Lung (tissue), 12 donors: ENCODE measurements around the gene RNF112. TPM values are rescaled to one million over a fixed set of nuclear protein-coding genes. Genes with fewer than 3 reads are reported as not detected.

Source experiments
- ATAC-seq: fragments of 200-7000 bp; cut with Tn5 transposase; one replicate; pipeline ENCODE4 v1.9.1; 2020; ENCODE audit warnings: moderate number of reproducible peaks; ENCODE audit not compliant: insufficient read depth, low FRiP score
- DNase-seq, 3 donors: peaks; one replicate each; pipeline ENCODE4 v3.0.0-alpha.2; 2013 to 2017
- H3K27ac ChIP-seq, 2 donors: one replicate each; pipeline ENCODE4 v1.5.1; 2013; ENCODE audit warnings: mild to moderate bottlenecking in 2 of 2, moderate library complexity in 2 of 2, control low read depth in 1 of 2, inconsistent platforms in 1 of 2, low read depth in 1 of 2, low read length in 1 of 2
- H3K27me3 ChIP-seq, 3 donors: one replicate each; pipeline ENCODE4 v1.5.1; 2013; ENCODE audit warnings: low read length in 2 of 3; ENCODE audit not compliant: control insufficient read depth in 3 of 3, insufficient read depth in 3 of 3
- H3K36me3 ChIP-seq, 4 donors: one replicate each; pipeline ENCODE4 v1.5.1; 2013; ENCODE audit warnings: low read length in 4 of 4, mild to moderate bottlenecking in 1 of 4, moderate library complexity in 1 of 4; ENCODE audit not compliant: control insufficient read depth in 4 of 4, insufficient read depth in 4 of 4
- H3K4me1 ChIP-seq, 5 donors: one replicate each; pipeline ENCODE4 v1.5.1; 2013; ENCODE audit warnings: low read length in 5 of 5, mild to moderate bottlenecking in 2 of 5, moderate library complexity in 1 of 5; ENCODE audit not compliant: control insufficient read depth in 5 of 5, insufficient read depth in 5 of 5
- H3K4me3 ChIP-seq: one replicate; pipeline ENCODE4 v1.5.1; 2013; ENCODE audit warnings: mild to moderate bottlenecking, control low read depth, moderate library complexity
- H3K9ac ChIP-seq, 2 donors: one replicate each; pipeline ENCODE4 v1.5.1; 2013; ENCODE audit warnings: low read length in 2 of 2, control low read depth in 1 of 2; ENCODE audit not compliant: insufficient read depth in 1 of 2
- H3K9me3 ChIP-seq, 4 donors: one replicate each; pipeline ENCODE4 v1.5.1; 2013; ENCODE audit warnings: low read length in 3 of 4, mild to moderate bottlenecking in 1 of 4, moderate library complexity in 1 of 4; ENCODE audit not compliant: control insufficient read depth in 4 of 4, insufficient read depth in 3 of 4
- CTCF ChIP-seq: IDR thresholded peaks from 2 replicates; pipeline ENCODE4 v1.5.1; 2012; ENCODE audit warnings: mild to moderate bottlenecking; ENCODE audit errors: control extremely low read depth, extremely low read depth
- WGBS, 2 donors: extraction: QIAGEN DNeasy Blood & Tissue Kit; methylation state at CpG; one replicate each; pipeline ENCODE4 v1.1.7; 2013; 5-methylcytosine and 5-hydroxymethylcytosine counted together
- polyA plus RNA-seq, 2 donors: library from polyadenylated mRNA; stranded (reverse); fragments of 200-250 nt; gene quantifications; one replicate each; pipeline ENCODE4 v1.2.1, GENCODE V29; 2013
- total RNA-seq, 2 donors: library from RNA; depleted of rRNA in 1 of 2; stranded (reverse); fragments of >200 nt in 1 of 2; gene quantifications; one replicate each; pipeline ENCODE4 v1.2.1, GENCODE V29; 2014 to 2021
- donor health status: control.
- donor health status: control.
- donor health status: Bipolar disorder and iron deficiency.
- donor health status: healthy.
- donor health status: DM: yes; HTN: yes; CAD: no.

The RNF112 gene
- total and polyA plus RNA-seq, 4 donors = 2.4 to 6.9 (median 3.3) TPM

GRCh38 chr17:19415806-19416775 lies 5.1 kb downstream of the RNF112 start:
- DNase-seq (no peak), ATAC-seq (no peak)
- Histone ChIP-seq H3K4me1 (peaks cover 0 to 8% (median 0%) of the 10 kb centered on the region in 5 donors), H3K4me3 (no peak overlapping the region), H3K36me3 (no peaks in the 10 kb centered on the region), H3K27ac (no peak overlapping the region), H3K9me3 (no peaks in the 10 kb centered on the region), H3K27me3 (no peaks in the 10 kb centered on the region), H3K9ac (no peak overlapping the region)
- 92 to 96% methylated on average over 18 of the region's 18 CpGs for WGBS, 2 donors
- TF ChIP-seq CTCF = no peak

GRCh38 chr17:19417611-19418010 lies 6.6 kb downstream of the RNF112 start:
- Histone ChIP-seq H3K27ac (no peak overlapping the region), H3K36me3 (no peaks in the 10 kb centered on the region), H3K4me1 (no peaks in the 10 kb centered on the region), H3K9ac (no peak overlapping the region), H3K4me3 (no peak overlapping the region), H3K9me3 (no peaks in the 10 kb centered on the region), H3K27me3 (no peaks in the 10 kb centered on the region)
- no peak for ATAC-seq
- no peak for TF ChIP-seq CTCF
- WGBS, 2 donors = 68 to 69% methylated on average over 3 of the region's 3 CpGs
- no peak for DNase-seq

GRCh38 chr17:19418251-19418992 lies 7.4 kb downstream of the RNF112 start:
- Histone ChIP-seq H3K9ac (no peak overlapping the region), H3K4me3 (no peak overlapping the region), H3K27ac (no peak overlapping the region), H3K36me3 (no peaks in the 10 kb centered on the region), H3K27me3 (no peaks in the 10 kb centered on the region), H3K4me1 (no peaks in the 10 kb centered on the region), H3K9me3 (no peaks in the 10 kb centered on the region)
- DNase-seq (no peak), ATAC-seq (no peak)
- 58 to 70% methylated on average over 7 of the region's 7 CpGs for WGBS, 2 donors
- no peak for TF ChIP-seq CTCF
